IPS DF 4.7 (cell line): ENCODE data around the gene TVP23A.
"Not testable (repeated sequence)": the region's sequence is repeated elsewhere in the genome, so short reads cannot be mapped to it uniquely, and the experiment has no call there.

Experiments used
- DNase-seq: peaks from one replicate; pipeline ENCODE4 v3.0.0-alpha.2; 2013; ENCODE audit warnings: low spot score; ENCODE audit errors: extremely low read depth

TVP23A gene

GRCh38 chr16:10752843-10753523, 65.6 kb downstream of the TVP23A start:
- DNase-seq: no peak

DNA sequence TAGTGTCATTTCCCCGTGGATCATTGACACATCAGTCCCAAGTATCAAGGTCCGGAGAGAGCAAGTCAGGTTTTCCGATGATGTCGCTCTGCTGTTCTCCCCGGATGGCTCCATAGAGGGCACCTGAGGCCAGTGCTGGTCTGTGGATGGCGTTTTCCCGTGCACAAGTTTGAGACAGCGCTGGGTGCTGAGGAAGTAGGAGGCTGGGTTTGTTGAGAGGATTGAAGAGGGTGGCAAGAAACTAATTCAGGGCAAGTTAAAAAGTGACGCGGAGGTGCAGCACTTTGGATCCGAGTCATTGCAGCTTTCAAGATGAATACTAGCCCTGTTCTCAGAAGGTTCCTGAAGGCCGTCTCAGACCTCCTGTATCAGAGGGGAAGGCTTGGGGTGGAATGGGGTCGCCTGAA, 67.3 kb downstream of the TVP23A start:
- no peak for DNase-seq

GRCh38 chr16:10750793-10751192, 67.8 kb downstream of the TVP23A start:
- DNase-seq: no peak

DNA sequence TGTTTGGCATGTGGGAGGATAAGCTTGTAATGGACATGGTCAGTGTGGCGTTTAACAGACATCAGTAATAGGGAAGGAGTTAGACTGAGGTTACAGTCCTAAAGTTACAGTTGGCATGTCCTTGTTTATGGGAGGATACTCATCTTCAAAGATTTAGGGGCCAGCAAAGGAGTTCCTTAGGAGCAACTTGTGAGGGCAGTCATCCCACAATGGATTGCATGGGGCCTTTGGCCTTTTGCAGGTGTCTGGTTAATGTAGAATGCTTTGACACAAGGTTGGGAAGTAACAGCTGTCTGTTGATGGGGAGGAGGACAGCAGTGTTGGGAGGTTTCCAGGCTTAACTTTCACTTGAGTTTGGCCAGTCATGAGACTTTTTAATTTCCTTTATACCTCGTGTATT, 72.8 kb downstream of the TVP23A start:
- no peak for DNase-seq

GRCh38 chr16:10744370-10745030, 74.1 kb downstream of the TVP23A start:
- no peak for DNase-seq

DNA sequence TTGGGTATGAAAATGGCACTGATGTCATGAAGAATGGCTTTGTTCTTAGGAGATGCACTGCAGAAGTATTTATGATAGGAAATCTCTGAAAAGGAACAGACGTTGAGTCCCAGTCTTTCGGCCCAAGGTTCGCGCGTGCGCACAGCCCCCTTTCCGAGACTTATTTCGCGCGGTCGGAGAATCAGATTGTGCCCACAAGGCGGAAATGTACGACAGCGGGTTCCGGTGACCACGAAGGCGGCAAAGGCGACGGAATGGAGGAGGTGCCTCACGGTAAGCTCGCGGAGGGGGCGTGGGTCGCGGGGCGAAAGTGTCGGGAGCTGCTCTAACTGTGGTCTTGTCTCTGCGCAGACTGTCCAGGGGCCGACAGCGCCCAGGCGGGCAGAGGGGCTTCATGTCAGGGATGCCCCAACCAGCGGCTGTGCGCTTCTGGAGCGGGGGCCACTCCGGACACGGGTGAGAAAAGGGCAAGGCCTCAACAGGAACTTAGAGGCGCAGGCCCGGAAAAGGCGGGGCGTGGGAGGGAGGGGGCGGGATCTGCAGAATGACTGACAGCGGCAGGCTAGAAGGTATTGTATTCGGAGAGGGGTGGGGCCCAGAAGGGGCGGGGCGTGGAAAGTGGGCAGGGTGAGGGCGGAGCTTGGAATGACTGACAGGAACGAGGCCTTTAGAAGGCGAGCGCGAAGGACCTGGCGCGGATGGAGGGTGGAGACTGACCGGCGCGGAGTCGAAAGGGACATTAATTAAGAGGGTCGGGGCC, 74.8 kb downstream of the TVP23A start, which contains the start of gene NUBP1:
Gene NUBP1 (plus strand): TSS at position 233 of the 760 bp plus-strand sequence. CDS start 22 bp downstream, at position 255.
- DNase-seq: peak; percentile 60

GRCh38 chr16:10743227-10743609, 75.4 kb downstream of the TVP23A start:
- DNase-seq: no peak

- DNase-seq: no peak
These were observed 76.8 kb downstream of the TVP23A start for GRCh38 chr16:10741844-10742243.

GRCh38 chr16:10741249-10741648, 77.3 kb downstream of the TVP23A start:
- not testable (repeated sequence) for DNase-seq

DNA sequence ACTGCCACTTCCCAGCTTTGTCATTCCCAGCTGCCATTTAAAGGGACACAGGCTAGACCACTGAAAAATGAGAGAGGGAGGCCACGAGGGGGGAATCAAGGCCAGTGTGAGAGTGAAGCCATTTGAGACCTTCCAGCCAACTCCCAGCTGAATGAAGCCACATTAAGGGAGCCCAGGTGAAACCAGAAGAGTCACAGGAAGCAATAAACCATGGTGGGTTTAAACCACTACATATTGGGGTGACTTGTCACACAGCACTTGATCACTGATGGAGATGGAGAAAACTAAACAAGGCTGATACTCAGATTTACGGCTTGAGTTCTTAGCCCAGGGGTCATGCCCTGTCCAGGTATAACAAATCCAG, 77.8 kb downstream of the TVP23A start:
- DNase-seq: no peak

DNA sequence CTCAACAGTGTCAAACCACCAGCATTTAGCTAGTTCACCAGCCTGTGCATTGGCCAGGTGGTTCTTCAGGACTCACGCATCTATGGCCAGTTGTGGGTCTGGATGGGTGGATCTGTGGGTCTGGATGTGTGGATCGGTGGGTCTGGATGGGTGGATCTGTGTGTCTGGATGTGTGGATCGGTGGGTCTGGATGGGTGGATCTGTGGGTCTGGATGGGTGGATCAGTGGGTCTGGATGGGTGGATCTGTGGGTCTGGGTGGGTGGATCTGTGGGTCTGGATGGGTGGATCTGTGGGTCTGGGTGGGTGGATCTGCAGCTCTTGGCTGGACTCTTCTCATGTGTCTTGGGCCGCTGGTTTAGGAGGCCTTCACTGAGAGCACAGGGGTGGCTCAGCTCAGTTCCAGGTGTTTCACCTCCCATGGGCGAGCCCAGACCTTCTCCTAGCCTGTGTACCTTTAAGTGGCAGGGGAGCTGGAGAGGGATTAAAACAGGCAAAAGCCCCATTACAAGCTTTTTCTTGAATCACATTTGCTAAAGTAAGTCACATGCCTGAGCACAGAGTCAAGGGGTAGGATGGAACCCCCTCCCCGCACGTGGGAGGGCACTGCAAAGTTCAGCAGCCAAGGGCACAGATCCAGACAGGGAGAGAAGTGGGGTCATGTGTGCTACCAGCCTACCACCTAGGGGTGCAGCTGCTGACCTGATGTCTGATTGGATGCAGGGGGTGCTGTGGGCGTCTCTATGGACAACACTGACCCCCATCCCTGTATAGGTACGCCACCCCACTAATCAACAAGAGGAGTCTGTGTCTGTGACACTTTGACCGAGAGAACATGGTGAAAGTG, 78.4 kb downstream of the TVP23A start:
- no peak for DNase-seq

DNA sequence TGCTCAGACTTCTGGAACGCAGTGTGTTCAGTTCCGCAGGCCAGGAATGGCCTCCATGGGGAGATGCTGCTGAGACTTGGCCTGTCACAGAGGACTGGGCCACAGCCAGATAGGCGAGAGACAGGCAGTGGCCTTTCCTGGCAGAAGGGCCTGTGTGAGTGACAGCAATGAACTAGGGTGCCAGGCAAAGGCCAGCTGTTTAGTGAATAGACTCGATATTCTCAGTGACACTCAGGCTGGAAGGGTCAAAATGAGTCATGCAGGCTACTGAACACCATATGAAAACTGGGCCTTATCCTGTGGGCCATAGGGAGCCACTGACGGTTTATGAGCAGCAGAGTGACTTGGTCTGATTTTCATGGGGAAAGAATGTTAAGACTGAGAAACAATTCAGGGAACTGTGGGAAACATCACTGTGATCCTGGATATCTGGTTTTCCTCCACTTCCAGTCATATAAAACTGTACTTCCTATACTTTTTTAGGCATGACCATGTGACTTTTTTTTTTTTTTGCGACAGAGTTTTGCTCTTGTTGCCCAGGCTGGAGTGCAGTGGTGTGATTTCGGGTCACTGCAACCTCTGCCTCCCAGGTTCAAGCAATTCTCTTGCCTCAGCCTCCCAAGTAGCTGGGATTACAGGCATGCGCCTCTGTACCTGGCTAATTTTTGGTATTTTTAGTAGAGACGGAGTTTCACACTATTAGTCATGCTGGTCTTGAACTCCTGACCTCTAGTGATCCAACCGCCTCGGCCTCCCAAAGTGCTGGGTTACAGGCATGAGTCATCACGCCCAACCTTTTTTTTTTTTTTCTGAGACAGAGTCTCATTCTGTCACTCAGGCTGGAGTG, 80.1 kb downstream of the TVP23A start:
- no peak for DNase-seq

DNA sequence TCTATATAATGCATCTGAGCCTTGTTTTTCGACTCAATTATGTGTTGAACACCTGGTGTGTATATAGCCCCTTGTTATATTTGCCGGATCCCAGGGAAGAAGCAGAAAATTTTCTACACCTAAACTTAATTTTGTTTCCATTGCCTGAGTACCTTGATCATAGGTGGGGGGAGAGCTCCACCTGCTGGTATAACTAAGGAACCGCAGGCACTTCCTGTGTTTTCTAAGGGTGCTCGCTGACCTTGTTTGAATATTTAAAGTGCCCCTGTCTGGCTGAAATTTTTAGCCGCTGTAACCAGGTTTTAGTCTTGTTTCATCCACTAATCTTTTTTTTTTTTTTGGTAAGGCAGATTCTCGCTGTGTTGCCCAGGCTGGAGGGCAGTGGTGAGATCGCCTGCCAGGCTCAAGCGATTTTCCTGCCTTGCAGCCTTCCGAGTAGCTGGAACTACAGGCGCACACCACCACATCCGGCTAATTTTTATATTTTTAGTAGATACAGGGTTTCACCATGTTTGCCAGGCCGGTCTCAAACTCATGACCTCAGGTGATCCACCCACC, 81.4 kb downstream of the TVP23A start:
- DNase-seq: peak; percentile 36

- DNase-seq: no peak
These were observed 86.8 kb downstream of the TVP23A start for GRCh38 chr16:10731790-10732189.

DNA sequence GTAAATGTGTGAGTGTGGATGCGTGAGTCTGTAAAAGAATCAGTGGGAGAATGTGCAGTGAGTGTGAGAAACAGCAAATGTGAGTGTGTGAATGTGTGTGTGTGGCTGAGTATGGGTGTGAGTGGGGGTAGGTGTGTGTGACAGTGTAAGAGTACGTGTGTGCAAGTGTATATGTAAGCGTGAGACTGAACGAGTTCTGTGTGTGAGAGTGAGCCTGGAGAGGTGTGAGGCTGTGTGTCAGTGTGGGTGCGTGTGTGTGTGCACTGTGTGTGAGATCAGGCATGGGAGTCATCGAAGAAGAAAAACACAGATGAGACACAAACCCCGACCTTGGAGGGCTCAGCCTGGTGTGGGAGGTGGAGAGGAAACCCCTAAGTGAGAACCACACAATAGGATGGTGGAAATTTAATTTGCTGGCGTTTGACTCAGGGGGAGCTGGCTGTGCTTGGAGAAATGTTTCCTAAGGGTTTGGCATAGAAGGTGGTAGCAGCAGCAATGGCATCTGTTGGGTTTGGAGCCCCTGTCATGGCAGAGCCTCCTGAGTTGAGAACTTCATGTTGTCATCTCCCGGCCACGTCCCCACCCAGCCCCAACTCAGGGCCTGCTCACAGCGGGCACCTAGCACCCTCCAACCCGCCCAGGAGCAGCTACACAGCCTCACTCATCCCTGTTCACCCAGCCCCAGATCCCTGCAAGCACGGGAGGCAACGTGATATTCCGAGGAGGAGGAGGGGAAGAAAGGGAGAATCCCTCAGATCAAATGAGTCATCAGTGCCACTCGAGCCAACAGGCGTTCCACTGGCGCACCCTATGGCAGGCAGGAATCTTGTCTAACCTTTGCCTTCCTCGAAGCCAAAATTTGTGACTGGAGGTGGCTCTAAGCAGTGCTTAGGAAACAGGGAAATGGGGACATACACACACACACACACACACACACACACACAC, 89.2 kb downstream of the TVP23A start:
- no peak for DNase-seq

DNA sequence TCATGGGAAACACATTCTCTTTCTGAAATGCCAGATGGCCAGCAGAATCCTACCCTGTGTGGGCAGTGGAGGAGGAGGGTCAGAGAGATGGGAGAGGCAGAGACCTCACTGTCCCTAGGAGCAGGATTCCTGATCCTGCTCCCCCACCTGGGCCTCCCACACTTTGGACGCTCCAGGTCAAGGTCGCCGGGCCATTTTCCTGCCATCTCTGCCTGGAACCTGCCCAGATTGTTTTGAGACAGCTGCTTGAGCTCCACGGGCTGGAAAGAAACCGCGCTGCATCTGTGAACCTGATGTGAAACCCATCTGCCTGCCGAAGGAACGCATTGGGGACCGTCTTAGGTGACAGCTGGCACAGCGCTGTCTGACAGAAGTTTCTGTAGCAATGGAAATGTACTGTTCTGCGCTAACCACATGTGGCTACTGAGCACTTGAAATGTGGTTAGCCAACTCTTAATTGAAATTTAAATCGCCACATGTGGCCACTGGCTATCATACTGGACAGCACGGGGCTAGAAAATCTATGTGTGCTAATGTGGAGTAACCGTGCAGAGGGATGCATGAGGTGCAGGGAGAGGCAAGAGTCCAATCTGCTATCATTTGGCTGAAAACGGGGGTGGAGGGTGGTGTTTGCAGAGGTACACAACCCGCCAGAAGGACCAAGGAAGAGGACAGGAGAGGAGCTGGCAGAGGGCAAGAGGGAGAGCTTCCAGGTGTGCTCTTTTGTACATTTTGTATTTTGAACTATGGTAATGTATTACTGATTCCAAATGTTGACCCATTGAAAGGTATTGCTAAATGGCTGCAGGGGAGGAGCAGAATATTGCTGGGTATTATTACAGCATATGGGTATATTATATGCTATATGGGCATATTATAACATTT, 90.3 kb downstream of the TVP23A start:
- no peak for DNase-seq
